HEK293T (cell line): ENCODE data around the gene LNP1.

Experiments used
- CTCF ChIA-PET: fragments of 350-600 bp; formaldehyde crosslinking; extraction: SDS; loops from one replicate; lab custom pipeline; 2021; ENCODE audit warnings: antibody characterized with exemption, inconsistent platforms; lab: Yijun Ruan, JAX
- POLR2A ChIA-PET: fragments of 350-600 bp; formaldehyde crosslinking; extraction: SDS; loops from one replicate; lab custom pipeline; 2020; ENCODE audit warnings: antibody characterized with exemption, inconsistent platforms; lab: Yijun Ruan, JAX
- DNase-seq: peaks from one replicate; pipeline ENCODE4 v3.0.0; 2012; ENCODE audit warnings: mixed read lengths; ENCODE audit errors: extremely low spot score
- ARNT ChIP-seq: fragments of 450-650 bp; IDR thresholded peaks from 2 replicates; pipeline ENCODE4 v1.6.1; 2017; ENCODE audit warnings: mild to moderate bottlenecking
- BHLHE40 ChIP-seq: fragments of 450-650 bp; IDR thresholded peaks from 2 replicates; pipeline ENCODE4 v1.6.1; 2016; ENCODE audit warnings: mild to moderate bottlenecking, moderate library complexity, borderline replicate concordance
- CTBP1 ChIP-seq: fragments of 450-650 bp; IDR thresholded peaks from 2 replicates; pipeline ENCODE4 v1.6.1; 2016; ENCODE audit warnings: borderline replicate concordance
- ELF4 ChIP-seq: fragments of 450-650 bp; IDR thresholded peaks from 2 replicates; pipeline ENCODE4 v1.6.1; 2017; ENCODE audit warnings: antibody characterized with exemption
- FOXA1 ChIP-seq: fragments of 450-650 bp; IDR thresholded peaks from 2 replicates; pipeline ENCODE4 v1.6.1; 2016; ENCODE audit warnings: mild to moderate bottlenecking
- FOXK2 ChIP-seq: fragments of 450-650 bp; IDR thresholded peaks from 2 replicates; pipeline ENCODE4 v1.6.1; 2016; ENCODE audit warnings: mild to moderate bottlenecking
- FOXM1 ChIP-seq: fragments of 450-650 bp; IDR thresholded peaks from 2 replicates; pipeline ENCODE4 v1.6.1; 2017; ENCODE audit warnings: mild to moderate bottlenecking, borderline replicate concordance
- HDGF ChIP-seq: fragments of 450-650 bp; IDR thresholded peaks from 2 replicates; pipeline ENCODE4 v1.6.1; 2017; ENCODE audit warnings: antibody characterized with exemption, borderline replicate concordance
- L3MBTL2 ChIP-seq: fragments of 450-650 bp; conservative IDR thresholded peaks from 2 replicates; pipeline ENCODE4 v1.6.1; 2016; ENCODE audit warnings: mild to moderate bottlenecking
- LEF1 ChIP-seq: fragments of 450-650 bp; IDR thresholded peaks from 2 replicates; pipeline ENCODE4 v1.6.1; 2017; ENCODE audit warnings: mild to moderate bottlenecking, borderline replicate concordance
- NFRKB ChIP-seq: fragments of 450-650 bp; IDR thresholded peaks from 2 replicates; pipeline ENCODE4 v1.6.1; 2016; ENCODE audit warnings: mild to moderate bottlenecking, moderate library complexity
- SP1 ChIP-seq: fragments of 450-650 bp; IDR thresholded peaks from 2 replicates; pipeline ENCODE4 v1.6.1; 2017
- SUZ12 ChIP-seq: fragments of 450-650 bp; IDR thresholded peaks from 2 replicates; pipeline ENCODE4 v1.6.1; 2016; ENCODE audit warnings: mild to moderate bottlenecking
- TARDBP ChIP-seq: fragments of 450-650 bp; IDR thresholded peaks from 2 replicates; pipeline ENCODE4 v1.6.1; 2016
- ZNF384 ChIP-seq: fragments of 450-650 bp; IDR thresholded peaks from 2 replicates; pipeline ENCODE4 v1.6.1; 2016
- TF ChIP-seq, protein P1 (sequence below): fragments of 450-650 bp; IDR thresholded peaks from 2 replicates; pipeline ENCODE4 v1.6.1; 2016

The LNP1 gene

GRCh38 chr3:100492059-100493006 lies 91.0 kb downstream of the LNP1 start, which contains the start of gene TMEM45A:
Gene TMEM45A (plus strand): TSS chr3:100492619. CDS start chr3:100555212, 62,593 bp downstream.
- TF ChIP-seq ARNT (no peak), CTBP1 (peak; percentile 42; the same call in 1 of the 2 replicates), NFRKB (no peak), ELF4 (0 out of 2 replicates have a peak, but pooled peaks have one; percentile 29), LEF1 (peak; percentile 81), FOXM1 (peak; percentile 48; the same call in 1 of the 2 replicates), L3MBTL2 (peak; percentile 83)
- TF ChIP-seq, protein P1, sequence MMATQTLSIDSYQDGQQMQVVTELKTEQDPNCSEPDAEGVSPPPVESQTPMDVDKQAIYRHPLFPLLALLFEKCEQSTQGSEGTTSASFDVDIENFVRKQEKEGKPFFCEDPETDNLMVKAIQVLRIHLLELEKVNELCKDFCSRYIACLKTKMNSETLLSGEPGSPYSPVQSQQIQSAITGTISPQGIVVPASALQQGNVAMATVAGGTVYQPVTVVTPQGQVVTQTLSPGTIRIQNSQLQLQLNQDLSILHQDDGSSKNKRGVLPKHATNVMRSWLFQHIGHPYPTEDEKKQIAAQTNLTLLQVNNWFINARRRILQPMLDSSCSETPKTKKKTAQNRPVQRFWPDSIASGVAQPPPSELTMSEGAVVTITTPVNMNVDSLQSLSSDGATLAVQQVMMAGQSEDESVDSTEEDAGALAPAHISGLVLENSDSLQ = peak; percentile 100
- POLR2A ChIA-PET = interaction anchor here (0.6 to 1.0 kb wide), 9 partner anchors 9 to 157 kb away, joined by 3 read pairs; no protein-coding TSS in a partner anchor
- peak; percentile 99 for DNase-seq
- CTCF ChIA-PET = no interaction called here

DNA sequence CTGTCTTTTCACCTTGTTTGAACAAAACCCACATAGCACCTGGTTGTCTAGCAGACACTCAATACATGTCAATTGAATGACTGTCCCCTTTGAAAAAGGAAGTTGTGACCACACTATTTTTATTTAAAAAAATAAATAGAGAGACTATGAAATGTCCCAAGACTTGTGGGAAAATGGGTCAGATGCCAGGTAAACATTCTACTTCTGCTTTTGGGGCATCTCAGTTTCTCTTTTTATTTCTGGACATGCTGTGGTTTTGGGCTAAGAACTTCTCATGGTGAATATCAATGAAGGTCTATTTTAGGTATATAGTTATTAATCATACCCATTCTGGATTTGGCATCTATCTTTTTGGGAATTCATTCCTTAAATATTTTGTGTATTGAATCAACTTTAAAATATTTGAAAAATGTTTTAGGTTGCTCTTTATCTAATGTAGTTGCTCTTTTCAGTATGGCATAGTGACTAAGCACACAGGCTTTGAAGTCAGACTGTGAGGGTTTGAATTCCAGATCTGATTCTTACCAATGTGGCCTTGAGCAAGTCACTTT lies 95.4 kb downstream of the LNP1 start:
- POLR2A ChIA-PET = no interaction called here
- no peak for TF ChIP-seq ARNT
- no peak for TF ChIP-seq TARDBP
- TF ChIP-seq FOXK2 = no peak
- no peak for TF ChIP-seq FOXA1
- TF ChIP-seq L3MBTL2 = no peak
- TF ChIP-seq FOXM1 = no peak
- no peak for TF ChIP-seq ELF4
- TF ChIP-seq SP1 = no peak
- no peak for TF ChIP-seq BHLHE40
- CTCF ChIA-PET = no interaction called here
- no peak for DNase-seq

GRCh38 chr3:100499651-100500050 lies 98.3 kb downstream of the LNP1 start:
- POLR2A ChIA-PET = no interaction called here
- no peak for TF ChIP-seq HDGF
- no peak for TF ChIP-seq FOXK2
- no peak for TF ChIP-seq L3MBTL2
- TF ChIP-seq, protein P1 = no peak
- no peak for TF ChIP-seq LEF1
- TF ChIP-seq NFRKB = no peak
- no peak for TF ChIP-seq ARNT
- no peak for TF ChIP-seq ELF4
- TF ChIP-seq FOXA1 = no peak
- TF ChIP-seq CTBP1 = no peak
- TF ChIP-seq FOXM1 = no peak
- TF ChIP-seq TARDBP = no peak
- no peak for TF ChIP-seq BHLHE40
- TF ChIP-seq ZNF384 = no peak
- TF ChIP-seq SUZ12 = no peak
- no peak for TF ChIP-seq SP1
- CTCF ChIA-PET = no interaction called here
- no peak for DNase-seq

GRCh38 chr3:100500320-100500880 lies 99.1 kb downstream of the LNP1 start:
- POLR2A ChIA-PET = no interaction called here
- CTCF ChIA-PET = no interaction called here
- TF ChIP-seq LEF1 (no peak), FOXA1 (no peak), FOXM1 (no peak), BHLHE40 (no peak), ZNF384 (0 out of 2 replicates have a peak, but pooled peaks have one; percentile 28), L3MBTL2 (peak; percentile 48; the same call in 1 of the 2 replicates), NFRKB (no peak), FOXK2 (no peak), TARDBP (no peak), HDGF (no peak), SUZ12 (no peak), SP1 (no peak), ELF4 (no peak), ARNT (no peak), CTBP1 (peak; percentile 12; the same call in 1 of the 2 replicates)
- TF ChIP-seq, protein P1 = no peak
- DNase-seq = peak; percentile 40

DNA sequence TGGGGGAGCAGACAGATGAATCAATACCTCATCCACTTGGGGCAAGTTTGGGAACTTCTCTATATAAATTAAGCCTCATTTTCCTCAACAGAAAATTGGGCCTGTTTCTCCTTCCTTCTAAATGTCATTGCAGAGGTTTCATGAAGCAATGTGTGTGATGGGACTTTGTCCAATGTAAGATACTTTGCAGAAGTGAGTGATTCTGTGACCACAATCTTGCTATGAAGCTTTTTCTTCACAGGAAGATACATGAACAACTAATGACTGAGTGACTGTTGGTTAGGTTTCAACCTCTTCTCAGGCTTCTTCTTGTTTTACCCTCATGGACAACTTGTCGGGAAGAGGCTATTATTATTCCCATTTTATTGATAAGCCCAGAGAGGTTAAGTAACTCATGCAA lies 102.1 kb downstream of the LNP1 start:
- ChIA-PET CTCF (no interaction called here), POLR2A (no interaction called here)
- DNase-seq = no peak
- TF ChIP-seq ARNT (no peak), FOXA1 (no peak)
- TF ChIP-seq, protein P1 = no peak
